ENCODE measurements around the gene UGP2.
A peak's percentile ranks its signal among the peaks of the same experiment; 100 is the strongest.

- TF ChIP-seq CTCF (IDR thresholded peaks at IDR 0.05; ENCODE audit: insufficient read depth, low read length), result no peak
- no peak for TF ChIP-seq GABPA (IDR thresholded peaks at IDR 0.05; ENCODE audit: low read depth)
- peak; percentile 17; the same call in 1 of the 2 replicates for TF ChIP-seq POLR2AphosphoS5 (IDR thresholded peaks at IDR 0.05; ENCODE audit: low read depth)
These were observed 21.7 kb upstream of the UGP2 start for GRCh38 chr2:63819765-63820717.

All from HL-60 (cell line).